KBM-7 (cell line): ENCODE results near the gene TBC1D3I.
"Not testable (repeated sequence)": the region's sequence is repeated elsewhere in the genome, so short reads cannot be mapped to it uniquely, and the experiment has no call there.

ENCODE experiments used
- DNase-seq: peaks from one replicate; pipeline ENCODE4 v3.0.0-alpha.2; 2015
- in situ Hi-C: fragments of 300-500 bp; cut with MboI; formaldehyde crosslinking; loops from 2 replicates; pipeline ENCODE4 v1.14.3; 2020; ENCODE audit warnings: low sequenced_read_pairs, low pct_unique_long_range_greater_than_20kb, mixed read lengths

TBC1D3I gene

GRCh38 chr17:36210439-36211211 lies 53.7 kb downstream of the TBC1D3I start, which contains the start of gene CCL4L2:
Gene CCL4L2, plus strand, starts transcription at chr17:36211063.
- DNase-seq, result peak; percentile 61
- in situ Hi-C loops, result loop anchor here (25.0 kb wide), 1 partner anchor 98 kb away; the partner anchor contains the start of gene CCL4

DNA sequence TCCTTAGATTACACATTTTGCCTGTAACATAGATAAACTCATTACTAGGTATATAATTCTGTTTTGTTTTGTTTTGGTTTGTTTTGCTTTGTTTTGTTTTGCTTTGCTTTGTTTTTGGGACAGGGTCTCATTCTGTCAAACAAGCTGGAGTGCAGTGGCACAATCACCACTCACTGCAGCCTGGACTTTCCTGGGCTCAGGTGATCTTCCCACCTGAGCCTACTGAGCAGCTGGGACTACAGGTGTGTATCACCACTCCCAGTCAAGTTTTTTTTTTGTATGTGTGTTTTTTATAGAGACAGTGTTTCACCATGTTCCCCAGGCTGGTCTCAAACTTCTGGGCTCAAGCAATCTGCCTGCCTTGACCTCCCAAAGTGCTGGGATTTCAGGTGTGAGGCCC lies 54.8 kb downstream of the TBC1D3I start:
- in situ Hi-C loops, result loop anchor here (25.0 kb wide), 1 partner anchor 97 kb away; the partner anchor contains the start of gene CCL4
- no peak for DNase-seq

GRCh38 chr17:36207383-36207782 lies 57.0 kb downstream of the TBC1D3I start:
- in situ Hi-C loops, result loop anchor here (25.0 kb wide), 1 partner anchor 95 kb away; the partner anchor contains the start of gene CCL4
- DNase-seq, result not testable (repeated sequence)

GRCh38 chr17:36206486-36206821 lies 57.9 kb downstream of the TBC1D3I start:
- DNase-seq, result peak; percentile 37
- in situ Hi-C loops, result loop anchor here (25.0 kb wide), 1 partner anchor 94 kb away; the partner anchor contains the start of gene CCL4

- DNase-seq, result no peak
- in situ Hi-C loops, result loop anchor here (25.0 kb wide), 1 partner anchor 94 kb away; the partner anchor contains the start of gene CCL4
Observed at GRCh38 chr17:36205637-36206485, 58.5 kb downstream of the TBC1D3I start.

DNA sequence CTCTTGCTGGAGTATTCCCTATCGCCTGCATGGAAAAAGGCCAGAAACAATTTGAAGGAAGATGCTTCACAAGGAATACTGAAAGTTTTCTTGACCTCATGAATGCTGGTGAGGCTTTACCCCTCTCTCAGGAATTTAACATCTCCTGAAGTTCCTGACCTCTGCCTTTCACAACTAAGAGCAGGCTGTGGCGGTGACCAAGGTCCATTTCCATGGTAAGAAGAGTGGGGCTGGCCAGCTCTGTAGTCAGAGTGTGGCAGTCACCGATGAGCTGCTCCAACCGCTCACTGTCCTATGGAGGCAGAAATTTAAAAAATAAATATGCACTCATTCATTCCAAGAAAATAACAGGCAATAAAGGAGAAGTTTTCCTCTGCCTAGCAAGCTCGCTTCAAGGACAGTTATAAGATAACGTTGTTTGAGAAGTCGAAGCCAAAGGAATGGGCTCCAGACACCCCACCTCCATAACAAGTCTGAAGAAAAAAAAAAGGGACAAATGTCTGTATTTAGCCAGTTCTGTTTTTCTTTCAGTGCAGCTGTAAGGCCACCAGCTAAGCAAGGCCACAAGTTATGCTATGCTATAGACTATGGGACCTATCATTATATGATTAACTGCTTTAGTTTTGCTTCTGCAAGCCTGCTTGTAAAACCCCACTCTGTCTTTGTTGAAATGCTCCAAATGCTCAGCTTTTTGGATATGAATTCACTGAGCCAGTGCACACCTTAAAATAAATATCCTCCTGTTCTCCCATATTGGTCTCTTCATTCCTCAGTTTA lies 59.5 kb downstream of the TBC1D3I start:
- DNase-seq, result no peak
- in situ Hi-C loops, result loop anchor here (25.0 kb wide), 1 partner anchor 93 kb away; the partner anchor contains the start of gene CCL4
